ENCODE measurements around the gene HOXD3.

- no peak for TF ChIP-seq CTCF (IDR thresholded peaks at IDR 0.05)
- no peak for TF ChIP-seq POLR2A (IDR thresholded peaks at IDR 0.05)
These were observed 42.8 kb downstream of the HOXD3 start for GRCh38 chr2:176199902-176200301.

Measured in Peyer's patch (tissue), 4 donors.